Ishikawa (cell line): ENCODE results near the gene FIS1.

Source experiments
- CEBPB ChIP-seq: IDR thresholded peaks from 2 replicates; pipeline ENCODE4 v1.6.1; 2012
- EGR1 ChIP-seq: IDR thresholded peaks from 2 replicates; pipeline ENCODE4 v1.6.1; 2012
- EP300 ChIP-seq: IDR thresholded peaks from 2 replicates; pipeline ENCODE4 v1.6.1; 2012; ENCODE audit warnings: borderline replicate concordance
- FOXM1 ChIP-seq: IDR thresholded peaks from 2 replicates; pipeline ENCODE4 v1.6.1; 2012; ENCODE audit warnings: low read depth, borderline replicate concordance
- MAX ChIP-seq: IDR thresholded peaks from 2 replicates; pipeline ENCODE4 v1.6.1; 2012
- NFIC ChIP-seq: IDR thresholded peaks from 2 replicates; pipeline ENCODE4 v1.6.1; 2012
- USF1 ChIP-seq: IDR thresholded peaks from 2 replicates; pipeline ENCODE4 v1.6.1; 2012
- YY1 ChIP-seq: IDR thresholded peaks from 2 replicates; pipeline ENCODE4 v1.6.1; 2012; ENCODE audit warnings: low read depth

- TF ChIP-seq YY1 (peak; percentile 67), NFIC (no peak), USF1 (peak; percentile 45; the same call in 1 of the 2 replicates), FOXM1 (no peak), EGR1 (no peak), EP300 (no peak), MAX (peak; percentile 69), CEBPB (no peak)
Measured at GRCh38 chr7:101244375-101245146, at the start of gene FIS1.
